ENCODE data around the gene AOPEP.

GRCh38 chr9:94826644-94827410, 100.3 kb downstream of the AOPEP start:
- TF ChIP-seq CTCF (IDR thresholded peaks at IDR 0.05) (no peak), POLR2A (IDR thresholded peaks at IDR 0.05) (no peak)
